ENCODE data around the gene TAS1R1. TPM values are rescaled to one million over a fixed set of nuclear protein-coding genes. Genes with fewer than 3 reads are reported as not detected.

TAS1R1 gene
- total and polyA plus RNA-seq, 10 of the 15 experiments (the other 5 are each of a cell fraction or from before 2014, with no cell fraction given): 0.03 to 0.06 (median 0.04) TPM; not detected in 7

DNA sequence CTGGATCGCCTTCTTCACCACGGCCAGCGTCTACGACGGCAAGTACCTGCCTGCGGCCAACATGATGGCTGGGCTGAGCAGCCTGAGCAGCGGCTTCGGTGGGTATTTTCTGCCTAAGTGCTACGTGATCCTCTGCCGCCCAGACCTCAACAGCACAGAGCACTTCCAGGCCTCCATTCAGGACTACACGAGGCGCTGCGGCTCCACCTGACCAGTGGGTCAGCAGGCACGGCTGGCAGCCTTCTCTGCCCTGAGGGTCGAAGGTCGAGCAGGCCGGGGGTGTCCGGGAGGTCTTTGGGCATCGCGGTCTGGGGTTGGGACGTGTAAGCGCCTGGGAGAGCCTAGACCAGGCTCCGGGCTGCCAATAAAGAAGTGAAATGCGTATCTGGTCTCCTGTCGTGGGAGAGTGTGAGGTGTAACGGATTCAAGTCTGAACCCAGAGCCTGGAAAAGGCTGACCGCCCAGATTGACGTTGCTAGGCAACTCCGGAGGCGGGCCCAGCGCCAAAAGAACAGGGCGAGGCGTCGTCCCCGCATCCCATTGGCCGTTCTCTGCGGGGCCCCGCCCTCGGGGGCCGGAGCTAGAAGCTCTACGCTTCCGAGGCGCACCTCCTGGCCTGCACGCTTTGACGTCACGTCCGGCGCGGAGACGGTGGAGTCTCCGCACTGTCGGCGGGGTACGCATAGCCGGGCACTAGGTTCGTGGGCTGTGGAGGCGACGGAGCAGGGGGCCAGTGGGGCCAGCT lies 24.4 kb downstream of the TAS1R1 start, which contains the start of gene ZBTB48 (continued):
- peak; percentile 32 for TF ChIP-seq PKNOX1 (IDR thresholded peaks at IDR 0.05)
- no peak for TF ChIP-seq FOXK2 (IDR thresholded peaks at IDR 0.05)
- peak; percentile 93 for TF ChIP-seq POLR2AphosphoS5 (IDR thresholded peaks at IDR 0.05; ENCODE audit: low read length)
- TF ChIP-seq RCOR1 (conservative IDR thresholded peaks at IDR 0.05; ENCODE audit: low read depth, low read length): no peak
- TF ChIP-seq SMARCA5 (IDR thresholded peaks at IDR 0.05): no peak
- TF ChIP-seq SMAD5 (IDR thresholded peaks at IDR 0.05; ENCODE audit: low read depth): peak; percentile 58; the same call in 1 of the 2 replicates
- TF ChIP-seq USF1 (IDR thresholded peaks at IDR 0.05; ENCODE audit: borderline replicate concordance, extremely low read length, insufficient read depth, low read depth, low read length): no peak
- no peak for TF ChIP-seq STAT1 (conservative IDR thresholded peaks at IDR 0.05)
- no peak for TF ChIP-seq LARP7 (IDR thresholded peaks at IDR 0.05)
- TF ChIP-seq EZH2 (IDR thresholded peaks at IDR 0.05; ENCODE audit: borderline replicate concordance, control insufficient read depth, low read depth, low read length): no peak
- peak; percentile 29 for TF ChIP-seq MYC (IDR thresholded peaks at IDR 0.05; ENCODE audit: insufficient read depth, insufficient read length, insufficient replicate concordance, low read length, severe bottlenecking)
- TF ChIP-seq CHD1 (IDR thresholded peaks at IDR 0.05; ENCODE audit: low read depth, low read length): no peak
- TF ChIP-seq IKZF2 (IDR thresholded peaks at IDR 0.05): no peak
- TF ChIP-seq BHLHE40 (IDR thresholded peaks at IDR 0.05; ENCODE audit: borderline replicate concordance in 1 of 2, low read depth in 2 of 2, low read length in 1 of 2): peak; percentile 68 to 89; a peak in 3 of 4 replicates
- no peak for TF ChIP-seq FOXM1 (IDR thresholded peaks at IDR 0.05; ENCODE audit: low read depth, low read length)
- TF ChIP-seq, protein P1, sequence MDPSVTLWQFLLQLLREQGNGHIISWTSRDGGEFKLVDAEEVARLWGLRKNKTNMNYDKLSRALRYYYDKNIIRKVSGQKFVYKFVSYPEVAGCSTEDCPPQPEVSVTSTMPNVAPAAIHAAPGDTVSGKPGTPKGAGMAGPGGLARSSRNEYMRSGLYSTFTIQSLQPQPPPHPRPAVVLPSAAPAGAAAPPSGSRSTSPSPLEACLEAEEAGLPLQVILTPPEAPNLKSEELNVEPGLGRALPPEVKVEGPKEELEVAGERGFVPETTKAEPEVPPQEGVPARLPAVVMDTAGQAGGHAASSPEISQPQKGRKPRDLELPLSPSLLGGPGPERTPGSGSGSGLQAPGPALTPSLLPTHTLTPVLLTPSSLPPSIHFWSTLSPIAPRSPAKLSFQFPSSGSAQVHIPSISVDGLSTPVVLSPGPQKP (IDR thresholded peaks at IDR 0.05; ENCODE audit: low read depth, low read length): peak; percentile 60
- no peak for TF ChIP-seq STAT3 (IDR thresholded peaks at IDR 0.05; ENCODE audit: low read depth, low read length)
- no peak for TF ChIP-seq PAX5 (IDR thresholded peaks at IDR 0.05; ENCODE audit: borderline replicate concordance, low read depth, low read length)
- no peak for TF ChIP-seq KLF5 (IDR thresholded peaks at IDR 0.05; ENCODE audit: partially characterized antibody)
- no peak for TF ChIP-seq PML (IDR thresholded peaks at IDR 0.05; ENCODE audit: low read length)
- TF ChIP-seq NR2C2 (IDR thresholded peaks at IDR 0.05; ENCODE audit: borderline replicate concordance, control insufficient read depth, insufficient read length, low read depth): no peak
- no peak for TF ChIP-seq IRF5 (IDR thresholded peaks at IDR 0.05; ENCODE audit: borderline replicate concordance)
- 0 out of 2 replicates have a peak, but pooled peaks have one; percentile 16 for TF ChIP-seq TCF12 (IDR thresholded peaks at IDR 0.05; ENCODE audit: low read depth, low read length)
- TF ChIP-seq HDAC2 (IDR thresholded peaks at IDR 0.05): no peak
- TF ChIP-seq RAD21 (IDR thresholded peaks at IDR 0.05; ENCODE audit: insufficient read depth, low read depth, low read length): no peak
- no peak for TF ChIP-seq HDAC6 (IDR thresholded peaks at IDR 0.05; ENCODE audit: unreplicated experiment)
- TF ChIP-seq MTA2 (IDR thresholded peaks at IDR 0.05; ENCODE audit: low read depth): no peak

Data from GM12878 (cell line).